Left lobe of liver (tissue), 2 donors: ENCODE results near the gene MAP1A. TPM values are rescaled to one million over a fixed set of nuclear protein-coding genes. Genes with fewer than 3 reads are reported as not detected.

Experiments used
- ATAC-seq: fragments of 200-7000 bp; cut with Tn5 transposase; one replicate; pipeline ENCODE4 v1.9.1; 2020; ENCODE audit warnings: mild to moderate bottlenecking, moderate library complexity
- DNase-seq: peaks from one replicate; pipeline ENCODE4 v3.0.0-alpha.2; 2020; ENCODE audit warnings: low spot score
- total RNA-seq: library from RNA; stranded (reverse); gene quantifications from one replicate; pipeline ENCODE4 v1.2.1, GENCODE V29; 2021
- donor health status: DM: no; HTN: no; CAD: no; lungs with moderate emphysema.
- donor health status: DM: no; HTN: yes; CAD: no.

The MAP1A gene
- 0.23 TPM for total RNA-seq

DNA sequence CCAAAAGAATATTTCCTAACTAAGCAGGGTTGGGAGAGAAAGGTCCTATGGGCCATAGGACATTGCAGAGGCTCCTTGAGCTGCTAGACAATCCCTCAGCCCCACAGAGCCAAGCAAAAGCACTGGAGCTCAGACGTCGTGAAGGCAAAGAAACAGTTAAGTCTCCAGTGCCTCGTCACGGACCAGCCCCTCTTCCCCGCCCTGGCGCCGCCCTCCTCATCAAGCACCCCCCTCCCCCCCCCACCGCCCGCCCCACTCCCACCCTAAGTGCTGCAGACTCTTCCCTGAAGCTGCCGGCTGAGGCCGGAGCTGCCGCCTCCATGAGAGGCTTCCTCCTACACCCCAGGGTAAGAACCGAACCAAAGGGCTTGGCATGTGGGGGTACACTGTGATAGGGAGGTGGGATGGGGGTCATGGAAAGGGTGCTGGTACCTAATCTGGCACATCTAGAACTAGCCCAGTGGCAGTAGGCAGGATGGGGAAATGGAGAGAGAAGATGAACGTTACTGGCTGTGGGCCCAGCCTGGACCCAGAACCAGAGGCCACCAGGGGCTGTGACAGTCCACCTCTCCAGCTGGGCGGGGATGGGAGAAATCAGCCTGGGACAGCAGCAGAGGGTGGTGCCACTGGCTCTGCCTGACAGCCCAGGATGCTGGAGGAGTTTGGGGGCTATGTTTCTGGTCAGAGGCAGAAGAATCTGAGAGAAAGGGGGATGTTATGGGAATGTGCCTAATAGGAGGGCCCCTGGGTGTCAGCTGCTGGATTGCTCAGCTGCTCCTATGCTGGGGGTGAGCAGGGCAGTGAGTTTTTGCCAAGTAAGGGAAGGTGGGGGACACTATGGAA is at the start of gene MAP1A:
TSS of gene MAP1A (plus strand) at position 255 of the 843 bp plus-strand sequence. CDS start 3,866 bp downstream, outside the sequence.
- peak; percentile 40 for DNase-seq

DNA sequence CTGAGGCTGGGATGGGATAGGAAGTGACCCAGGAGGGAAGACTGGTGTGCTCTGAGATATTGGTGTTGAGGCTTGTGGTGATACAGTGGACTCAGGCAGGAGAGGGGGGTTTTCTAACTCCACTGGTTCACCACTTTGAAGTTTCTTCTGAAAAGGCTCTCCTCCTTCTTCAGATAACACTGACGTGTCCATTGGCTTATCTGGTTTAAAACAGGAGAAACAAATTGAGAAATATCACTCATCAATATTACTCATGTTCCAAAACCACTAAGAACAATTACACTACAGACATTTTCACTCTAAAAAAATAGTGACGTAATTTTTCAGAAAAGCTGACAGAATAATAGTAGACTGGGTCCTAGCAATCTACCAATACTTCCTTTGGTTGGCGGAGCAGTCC is 47.5 kb upstream of the MAP1A start:
- ATAC-seq (no peak), DNase-seq (no peak)

More for the DNA sequence above, at the start of gene MAP1A:
- ATAC-seq: no peak

DNA sequence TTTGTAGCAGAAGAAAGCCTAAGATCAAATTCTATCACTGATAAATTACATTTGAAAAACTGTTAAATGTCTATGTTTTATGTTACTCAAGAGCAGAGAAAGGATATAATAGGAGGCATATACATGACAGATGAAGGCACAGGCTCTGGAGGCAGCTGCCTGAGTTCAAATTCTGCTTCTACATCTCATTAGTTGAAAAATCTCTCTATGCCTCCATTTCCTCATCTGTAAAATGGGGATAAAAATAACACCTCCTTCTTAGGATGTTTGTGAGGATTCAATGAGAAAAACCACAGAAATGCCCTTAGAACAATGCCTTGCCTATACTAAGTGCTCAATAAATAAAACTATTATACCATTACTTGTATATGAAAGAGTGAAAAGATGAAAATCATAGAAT is 45.4 kb upstream of the MAP1A start:
- ATAC-seq: no peak
- DNase-seq: no peak

DNA sequence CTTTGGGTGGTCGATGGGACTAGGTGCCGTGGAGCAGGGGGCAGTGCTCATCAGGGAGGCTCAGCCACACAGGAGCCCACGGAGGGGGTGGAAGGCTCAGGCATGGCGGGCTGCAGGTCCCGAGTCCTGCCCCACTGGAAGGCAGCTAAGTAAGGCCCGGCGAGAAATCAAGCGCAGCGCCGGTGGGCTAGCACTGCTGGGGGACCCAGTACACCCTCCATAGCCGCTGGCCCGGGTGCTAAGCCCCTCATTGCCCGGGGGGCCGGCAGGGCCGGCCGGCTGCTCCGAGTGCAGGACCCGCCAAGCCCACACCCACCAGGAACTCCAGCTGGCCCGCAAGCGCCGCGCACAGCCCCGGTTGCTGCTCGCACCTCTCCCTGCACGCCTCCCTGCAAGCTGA is 43.5 kb upstream of the MAP1A start:
- ATAC-seq (no peak), DNase-seq (no peak)

DNA sequence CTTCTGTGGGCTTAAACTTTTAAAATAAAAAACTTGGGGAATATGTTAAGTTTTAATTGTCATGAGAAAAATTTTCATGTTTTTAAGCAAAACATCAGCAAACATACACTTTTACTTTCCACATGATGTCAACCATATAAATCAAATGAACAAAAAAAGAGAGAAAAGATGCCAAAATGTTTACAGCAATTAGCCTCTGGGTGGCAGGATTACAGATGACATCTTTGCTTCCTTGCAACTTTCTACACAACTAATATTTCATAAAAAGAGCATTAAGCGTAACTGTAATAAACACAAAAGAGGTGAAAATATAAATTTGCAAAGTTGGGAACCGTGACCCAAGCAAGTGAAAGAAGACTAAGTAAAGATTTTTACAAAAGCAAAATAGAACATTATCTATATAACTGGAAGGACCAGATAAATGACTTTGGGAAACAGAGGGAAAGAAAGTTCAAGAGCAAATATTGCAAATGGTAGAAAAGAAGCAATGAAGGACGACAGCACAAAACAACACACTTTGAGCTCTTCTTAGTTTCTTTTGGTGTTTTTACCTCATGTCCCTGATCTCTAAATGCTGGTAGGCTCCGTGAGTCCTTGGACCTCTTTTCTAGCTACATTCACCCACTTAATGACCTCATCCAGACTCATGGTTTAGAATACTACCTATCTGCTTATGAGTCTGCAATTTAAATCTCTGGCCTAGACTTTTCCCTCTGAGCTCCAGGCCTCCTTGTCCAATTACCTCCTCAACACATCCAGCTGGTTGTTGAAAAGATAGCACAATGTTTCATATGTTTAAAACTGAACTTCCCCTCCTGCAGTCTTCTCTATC is 33.9 kb upstream of the MAP1A start:
- ATAC-seq: no peak
- DNase-seq: no peak

DNA sequence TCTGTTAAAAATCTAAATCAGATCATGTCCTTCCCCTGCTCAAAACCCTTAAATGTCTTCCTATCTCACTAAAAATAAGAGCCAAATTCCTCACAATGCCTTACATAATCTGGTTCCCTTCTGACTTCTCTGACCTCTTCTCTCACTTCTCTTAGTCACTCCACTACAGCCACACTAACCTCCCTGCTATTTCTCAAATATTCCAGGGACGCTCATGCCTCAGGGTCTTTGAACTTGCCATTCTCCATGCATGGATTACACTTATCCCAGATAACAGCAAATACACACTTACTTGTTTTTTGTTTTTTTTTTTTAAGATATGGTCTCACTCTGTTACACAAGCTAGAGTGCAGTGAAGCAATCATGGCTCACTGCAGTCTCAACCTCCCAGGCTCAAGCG is 33.0 kb upstream of the MAP1A start:
- ATAC-seq (no peak), DNase-seq (no peak)

DNA sequence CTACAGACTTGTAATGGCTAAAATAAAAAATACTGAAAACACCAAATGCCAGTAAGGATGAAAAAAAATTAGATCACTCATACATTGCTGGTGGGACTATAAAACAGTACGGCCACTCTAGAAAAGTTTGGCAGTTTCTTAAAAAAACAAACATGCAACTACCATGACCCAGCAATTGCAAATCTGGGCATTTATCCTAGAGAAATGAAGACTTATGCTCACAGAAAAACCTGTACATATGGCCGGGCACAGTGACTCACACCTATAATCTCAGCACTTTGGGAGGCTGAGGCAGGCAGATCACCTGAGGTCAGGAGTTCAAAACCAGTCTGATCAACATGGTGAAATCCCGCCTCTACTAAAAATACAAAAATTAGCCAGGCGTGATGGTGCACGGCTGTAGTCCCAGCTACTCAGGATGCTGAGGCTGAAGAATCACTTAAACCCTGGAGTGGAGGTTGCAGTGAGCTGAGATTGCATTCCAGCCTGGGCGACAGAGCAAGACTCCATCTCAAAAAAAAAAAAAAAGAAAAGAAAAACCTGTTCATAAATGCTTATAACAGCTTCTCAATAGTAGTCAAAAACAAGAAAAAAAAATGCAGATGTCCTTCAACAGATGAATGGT is 30.0 kb upstream of the MAP1A start:
- no peak for ATAC-seq
- DNase-seq: no peak

DNA sequence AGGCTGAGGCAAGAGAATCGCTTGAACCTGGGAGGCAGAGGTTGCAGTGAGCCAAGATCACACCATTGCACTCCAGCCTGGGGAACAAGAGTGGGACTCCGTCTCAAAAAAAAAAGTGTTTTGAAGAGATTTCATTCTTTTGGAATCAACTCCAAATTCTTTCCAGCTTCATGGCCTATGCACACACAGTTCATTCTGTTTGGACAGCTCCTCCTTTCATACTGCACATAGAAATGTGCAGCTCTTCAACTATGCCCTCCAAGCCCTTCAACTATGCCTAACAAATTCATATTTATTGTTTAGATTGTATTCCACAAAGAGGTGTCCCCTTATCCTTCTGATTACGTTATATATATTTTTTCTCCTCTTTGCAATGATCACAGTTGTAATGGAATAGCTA is 28.6 kb upstream of the MAP1A start:
- ATAC-seq: no peak

DNA sequence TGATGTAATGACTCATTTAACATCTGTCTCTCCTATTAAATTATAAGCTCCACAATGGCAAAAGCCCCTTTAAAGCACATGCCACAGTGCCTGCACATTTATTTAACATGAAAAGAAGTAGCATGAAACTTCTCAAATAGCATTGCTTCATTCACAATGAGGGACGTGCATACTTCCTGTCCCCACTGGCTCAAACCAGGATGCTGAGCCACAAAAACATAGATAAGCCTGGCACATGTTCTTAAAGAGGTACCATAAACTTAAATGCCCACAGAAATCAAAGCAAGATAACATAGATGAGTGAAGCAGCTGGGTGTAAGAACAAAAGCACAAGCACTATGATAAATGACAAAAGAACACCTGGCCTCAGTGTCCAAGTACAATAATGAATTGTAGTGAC is 28.2 kb upstream of the MAP1A start:
- DNase-seq (no peak), ATAC-seq (no peak)

More for the DNA sequence above, 28.6 kb upstream of the MAP1A start:
- DNase-seq: no peak

DNA sequence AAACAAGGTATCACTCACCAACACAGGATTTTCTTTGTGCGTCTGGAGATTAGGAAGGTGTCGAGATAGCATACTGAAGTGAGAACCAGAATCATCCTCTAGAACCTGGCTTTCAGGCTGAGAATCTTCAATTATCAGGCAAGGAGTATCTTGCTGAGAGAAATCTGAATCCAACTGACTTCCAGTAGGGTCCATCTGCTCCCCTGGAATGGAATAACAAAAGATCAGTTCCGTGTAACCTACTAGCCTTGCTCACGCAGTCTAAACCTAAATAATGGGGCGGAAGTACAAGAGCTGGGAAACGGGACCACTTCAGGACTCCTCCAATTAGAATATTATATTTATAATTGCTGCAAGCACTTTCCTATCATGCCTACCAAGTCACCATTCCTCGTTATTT is 25.1 kb upstream of the MAP1A start:
- ATAC-seq: no peak

DNA sequence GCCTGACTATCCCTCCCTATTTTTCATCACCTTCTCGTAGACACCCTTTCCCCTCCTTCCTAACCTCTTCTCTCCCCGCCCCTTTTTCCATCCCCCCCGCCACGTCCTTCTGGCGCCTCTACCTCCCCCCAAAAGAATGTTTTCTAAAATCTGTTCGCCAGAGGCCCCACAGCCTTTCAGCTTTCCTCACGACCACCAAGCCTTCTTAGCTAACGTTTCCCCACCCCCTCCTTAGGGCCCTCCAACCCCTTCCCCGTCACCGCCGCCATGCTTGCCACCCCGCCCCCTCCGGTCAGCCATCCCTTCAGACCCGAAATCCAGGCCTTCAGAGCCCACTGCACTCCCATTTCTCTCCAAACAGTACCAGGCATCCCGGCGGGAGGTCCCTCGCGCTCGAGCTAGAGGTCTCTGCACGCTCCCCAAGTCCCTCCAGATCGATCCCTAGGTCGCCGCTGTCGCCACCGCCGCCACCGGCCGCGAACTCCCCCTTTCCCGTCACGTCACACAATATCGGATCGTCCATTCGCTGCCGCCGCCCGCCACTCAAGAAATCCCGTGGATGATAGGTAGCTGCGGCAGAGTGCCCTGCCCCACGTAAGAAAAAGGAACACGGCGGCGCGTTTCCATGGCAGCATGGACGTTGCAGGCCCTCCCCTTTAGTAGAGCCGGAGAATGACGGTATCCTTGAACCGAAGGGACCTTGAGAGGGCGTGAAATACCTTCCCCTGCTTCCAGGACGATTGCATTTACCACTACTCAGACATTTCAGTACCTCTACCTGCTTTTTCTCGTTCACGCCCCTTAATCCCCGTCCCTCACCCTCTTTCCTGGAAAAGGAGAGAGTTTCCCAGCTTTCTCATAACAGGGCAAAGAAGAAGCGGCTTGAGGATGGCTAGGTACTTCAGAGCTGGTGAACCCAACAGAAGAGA is 24.5 kb upstream of the MAP1A start, which contains the start of gene TP53BP1:
TSS of gene TP53BP1 (minus strand) at position 484 of the 929 bp plus-strand sequence. CDS start at position 371, 113 bp downstream.
- DNase-seq: peak; percentile 96
- peak; percentile 99 for ATAC-seq

More for the DNA sequence above, 25.1 kb upstream of the MAP1A start:
- DNase-seq: no peak

DNA sequence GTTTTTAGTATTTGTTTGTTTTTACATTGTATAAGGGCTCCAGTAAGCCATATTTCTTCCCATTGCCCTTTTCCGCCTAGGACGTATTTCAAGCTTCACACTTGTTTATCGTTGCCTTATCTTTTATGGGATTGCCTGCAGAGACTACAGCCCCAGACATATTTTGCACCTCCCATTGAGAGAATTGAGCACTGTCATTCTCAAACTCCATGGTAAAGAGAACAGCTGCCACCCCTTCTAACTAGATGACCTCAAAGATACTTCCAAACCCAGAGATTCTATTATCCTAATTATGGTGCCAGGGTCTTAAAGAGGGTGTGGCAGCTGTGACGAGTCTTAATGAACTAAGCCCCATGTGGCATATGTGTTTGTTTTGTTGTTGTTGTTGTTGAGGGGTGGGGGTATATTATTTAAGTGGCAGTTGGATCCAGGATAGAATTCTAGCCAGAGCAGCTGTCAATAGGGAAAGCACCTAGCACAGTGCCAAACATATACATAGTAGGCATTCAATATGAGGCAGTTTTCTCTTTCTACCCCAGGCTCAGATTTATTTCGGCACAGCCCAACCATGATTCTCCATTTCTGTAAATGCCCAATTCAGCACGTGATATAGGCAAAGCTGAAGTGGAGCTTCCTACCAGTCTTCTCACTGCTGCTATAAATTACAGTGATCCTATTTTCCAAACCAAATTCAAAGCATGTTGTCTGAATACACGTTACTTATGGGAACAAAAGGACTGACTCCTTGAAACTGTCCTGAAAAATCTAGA is 23.5 kb upstream of the MAP1A start:
- no peak for DNase-seq
- ATAC-seq: no peak

DNA sequence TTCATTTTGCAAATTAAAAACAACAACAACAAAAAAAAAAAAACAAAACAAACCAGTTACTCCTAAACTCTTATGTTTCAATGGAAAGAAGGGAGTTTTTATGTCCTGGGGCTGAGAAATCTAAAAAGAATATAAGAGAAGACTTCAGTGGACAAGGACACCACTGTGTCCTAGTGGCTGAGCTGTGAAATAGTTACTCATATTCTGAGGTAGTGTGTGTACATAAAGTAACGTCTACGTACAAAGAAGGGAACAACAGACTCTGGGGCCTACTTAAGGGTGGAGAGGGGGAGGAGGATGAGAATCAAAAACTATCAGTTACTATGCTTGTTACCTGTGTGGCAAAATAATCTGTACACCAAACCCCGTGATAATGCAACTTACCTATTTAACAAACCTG is 18.4 kb upstream of the MAP1A start:
- no peak for DNase-seq
- no peak for ATAC-seq

DNA sequence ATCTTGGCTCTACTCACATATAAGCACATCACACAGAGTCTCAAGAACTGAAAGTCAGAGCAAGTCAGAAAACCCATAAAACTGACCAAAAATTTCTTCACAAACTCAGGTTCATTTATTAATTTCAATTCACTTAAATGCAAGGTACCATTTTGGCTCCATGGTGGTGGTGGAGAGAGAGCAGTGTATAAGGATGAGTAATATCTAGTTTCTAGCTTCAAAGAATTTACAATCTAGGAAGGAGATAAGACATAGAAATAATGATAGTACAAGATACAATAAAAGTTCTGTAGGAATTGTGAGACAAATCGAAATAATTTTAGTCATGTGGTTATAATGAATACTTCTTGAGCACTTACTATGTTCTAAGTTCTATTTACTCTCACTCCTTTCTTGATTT is 17.8 kb upstream of the MAP1A start:
- ATAC-seq: no peak
- no peak for DNase-seq

DNA sequence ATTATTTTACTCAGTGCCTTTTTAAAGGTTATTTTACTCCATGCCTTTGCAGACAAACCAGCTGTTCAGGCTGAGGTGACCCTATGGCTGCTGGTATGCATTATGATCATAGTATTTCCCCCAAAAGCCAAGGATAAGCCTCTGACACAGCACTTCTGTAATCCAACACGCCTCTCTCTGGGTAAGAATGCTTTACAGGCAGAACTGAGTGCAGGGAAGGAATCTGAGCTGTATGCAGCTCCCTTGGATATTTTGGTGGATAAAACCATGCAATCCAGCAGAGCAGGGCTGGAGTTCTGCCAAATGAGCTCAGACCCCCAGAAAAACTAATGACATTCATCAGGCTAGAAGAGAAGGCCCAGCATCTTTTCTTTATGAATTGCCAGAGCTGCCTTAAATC is 11.7 kb upstream of the MAP1A start:
- ATAC-seq (no peak), DNase-seq (no peak)

DNA sequence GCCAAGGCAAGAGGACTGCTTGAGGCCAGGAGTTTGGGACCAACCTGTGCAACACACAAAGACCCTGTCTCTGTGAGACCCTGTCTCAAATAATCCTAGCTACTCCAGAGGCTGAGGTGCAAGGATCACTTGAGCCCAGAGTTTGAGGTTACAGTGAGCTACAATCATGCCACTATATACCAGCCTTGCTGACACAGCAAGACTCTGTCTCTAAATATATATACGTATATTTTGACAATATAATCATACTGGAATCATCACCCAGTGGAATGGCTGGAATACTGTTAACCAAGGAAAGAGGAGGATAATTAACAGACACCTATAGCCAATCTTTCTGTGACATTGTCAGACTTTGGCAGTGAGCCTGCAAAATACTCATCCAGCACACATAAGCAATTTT is 9.0 kb upstream of the MAP1A start:
- DNase-seq (no peak), ATAC-seq (no peak)

DNA sequence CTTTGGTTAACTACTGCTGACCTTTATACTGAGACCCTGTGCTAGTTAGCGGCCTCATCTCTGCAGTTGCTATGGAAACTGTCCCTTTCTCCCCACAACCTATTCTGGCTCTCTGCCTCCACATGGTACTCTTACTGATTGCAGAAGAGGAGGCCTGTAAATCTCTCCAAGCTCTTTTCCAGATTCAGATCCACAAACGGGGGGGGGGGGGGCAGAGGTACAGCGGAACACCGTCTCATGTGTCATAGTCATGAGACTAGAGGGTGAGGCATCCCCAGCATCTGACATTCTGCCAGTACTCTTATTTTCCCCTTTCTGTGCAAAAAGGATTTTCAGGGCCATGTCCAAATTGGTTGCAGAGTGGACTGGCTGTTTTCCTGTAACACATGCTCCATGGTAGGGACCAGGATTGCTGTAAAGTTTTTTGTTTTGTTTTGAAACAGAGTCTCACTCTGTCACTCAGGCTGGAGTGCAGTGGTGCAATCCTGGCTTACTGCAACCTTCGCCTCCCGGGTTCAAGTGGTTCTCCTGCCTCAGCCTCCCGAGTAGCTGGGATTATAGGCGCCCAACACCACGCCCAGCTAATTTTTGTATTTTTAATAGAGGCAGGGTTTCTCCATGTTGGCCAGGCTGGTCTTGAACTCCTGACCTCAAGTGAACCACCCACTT is 8.3 kb upstream of the MAP1A start:
- ATAC-seq (no peak), DNase-seq (no peak)

DNA sequence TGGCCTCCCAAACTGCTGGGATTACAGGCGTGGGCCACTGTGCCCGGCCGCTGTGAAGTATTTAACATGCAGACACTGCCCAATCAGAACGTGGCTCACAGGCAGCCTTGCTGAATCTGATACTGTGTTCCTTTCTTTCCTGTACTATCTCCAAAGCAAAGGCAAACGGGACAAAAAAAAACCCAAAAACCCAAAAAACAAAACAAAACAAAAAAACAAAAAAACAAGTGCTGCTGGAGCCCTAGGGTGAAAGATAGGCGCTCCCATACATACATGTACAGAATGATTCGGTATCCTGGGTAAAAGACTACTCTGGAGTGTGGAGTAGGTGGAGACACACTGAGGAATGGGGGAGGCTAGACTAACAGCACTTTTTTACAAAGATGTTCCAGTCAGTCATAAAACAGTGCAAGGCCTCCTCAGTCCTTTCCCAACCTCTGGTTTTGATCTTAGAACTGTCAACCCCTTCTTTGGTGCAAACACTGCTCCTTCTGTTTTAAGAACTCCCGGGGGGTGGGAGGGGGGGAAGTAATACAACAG is 7.7 kb upstream of the MAP1A start:
- ATAC-seq (no peak), DNase-seq (no peak)
